Measurements from ENCODE around the gene PHLDA1. TPM values are rescaled to one million over a fixed set of nuclear protein-coding genes. Genes with fewer than 3 reads are reported as not detected.
A peak's percentile ranks its signal among the peaks of the same experiment; 100 is the strongest.

PHLDA1 gene
- total and polyA plus RNA-seq, 2 of the 13 experiments (the other 11 are each of a cell fraction or from before 2014, with no cell fraction given) = 33.8 to 41.0 TPM

DNA sequence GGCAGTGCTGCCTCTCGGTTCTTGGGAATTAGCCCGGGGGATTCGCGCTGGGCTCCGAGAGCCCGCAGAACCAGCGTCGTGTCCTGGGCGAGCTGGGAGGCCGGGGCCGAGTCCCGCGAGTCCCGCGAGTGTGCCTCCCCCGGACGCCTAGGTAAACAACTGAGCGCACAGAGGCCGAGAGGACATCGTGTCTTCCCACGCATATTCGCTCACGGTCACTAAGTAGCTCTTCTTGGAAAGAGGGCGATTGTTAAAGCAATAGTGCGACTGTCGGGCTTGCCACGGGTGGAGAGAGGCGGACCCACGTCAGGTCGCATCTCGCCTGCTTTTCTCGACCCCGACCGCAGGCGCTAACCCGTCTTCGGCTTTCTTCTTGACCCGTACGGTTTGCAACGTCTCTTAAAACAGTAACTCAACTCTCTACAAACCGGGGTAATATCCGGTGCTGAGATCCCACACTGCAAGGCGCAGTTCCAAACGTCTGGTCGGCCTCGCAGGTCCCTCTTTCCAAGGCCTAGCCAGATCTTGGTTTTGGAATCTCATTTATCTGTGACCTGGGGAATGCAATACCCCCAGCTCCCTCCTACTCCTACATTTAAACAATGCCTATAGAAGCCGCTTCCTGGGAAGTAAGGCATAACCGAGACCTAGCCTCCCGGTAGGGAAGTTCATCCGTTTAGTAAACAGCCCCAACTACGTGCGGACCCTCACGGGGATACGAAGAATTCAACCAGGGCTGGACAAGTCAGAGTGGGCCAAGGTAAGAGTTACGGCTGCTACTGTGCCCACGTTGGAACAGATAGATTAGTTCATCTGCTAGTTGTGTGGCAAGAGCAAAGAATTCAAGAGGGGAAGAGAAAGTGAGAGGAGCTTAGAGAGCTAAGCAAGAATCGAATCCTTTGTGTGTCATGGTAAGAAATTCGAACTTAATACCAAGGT lies 736 bp upstream of the PHLDA1 start:
- Histone ChIP-seq H4K20me1 (ENCODE audit: insufficient read depth, low read length) (peaks cover 6% of the 10 kb centered on the region), H3K79me2 (ENCODE audit: insufficient read depth, low read length) (peaks cover 54% of the 10 kb centered on the region), H3K27ac (ENCODE audit: extremely low read length, insufficient read depth, low read length) (peak overlapping the region; percentile 95), H3K9ac (ENCODE audit: insufficient read depth, low read depth, low read length) (peak overlapping the region; percentile 95), H3K4me2 (ENCODE audit: low read depth, low read length) (peak overlapping the region; percentile 83), H3K9me3 (ENCODE audit: low read length) (no peaks in the 10 kb centered on the region), H3K36me3 (replicated peaks in 1 of 2; ENCODE audit: control insufficient read depth in 1 of 2, insufficient read depth in 2 of 2, low read length in 2 of 2) (no peaks in the 10 kb centered on the region; a peak in 2 of 5 replicates), H2AFZ (ENCODE audit: low read length) (no peak overlapping the region), H3K27me3 (ENCODE audit: control insufficient read depth in 1 of 2, insufficient read depth in 2 of 2, low read length in 2 of 2) (peaks cover 0 to 3% of the 10 kb centered on the region in 2 experiments; a peak in 1 of 5 replicates), H3K4me3 (replicated peaks in 1 of 3; ENCODE audit: insufficient read depth in 1 of 3, low read depth in 2 of 3, low read length in 3 of 3) (peak overlapping the region; percentile 83 to 99 (median 97)), H3K4me1 (ENCODE audit: insufficient read depth, low read length) (peaks cover 50% of the 10 kb centered on the region)
- no TSS peak for BruUV-seq (replicated peaks)
- ATAC-seq (peak; percentile 23), FAIRE-seq (peak; percentile 85), DNase-seq (ENCODE audit: low spot score) (peak; percentile 70)
- intact Hi-C loops (cut with micrococcal nuclease; ENCODE audit: unreplicated experiment) (loop anchor here (5.0 kb wide), 2 partner anchors 130 to 265 kb away; no protein-coding TSS in a partner anchor), in situ Hi-C loops (cut with HindIII; ENCODE audit: extremely low pct_ligation_motif_present, low pct_unique_long_range_greater_than_20kb) (loop anchor here (5.0 kb wide), 2 partner anchors 405 to 520 kb away; partner anchors contain the start of gene KRR1)
- WGBS (ENCODE audit: low lambda C conversion rate) = 0% methylated on average over 32 of the region's 58 CpGs
- ChIA-PET CTCF (ENCODE audit: low intra/inter-chr PET ratio, low total read pairs) (interaction anchor here (1.2 to 1.8 kb wide), 2 partner anchors 409 to 505 kb away, joined by 6 read pairs; no protein-coding TSS in a partner anchor), POLR2A (interaction anchor here (0.6 to 5.9 kb wide), 69 partner anchors 8 to 731 kb away, joined by 3 to 88 read pairs (median 4); partner anchors contain the start of genes BBS10, KRR1 and NAP1L1)
- peak; percentile 21 for TF ChIP-seq ZNF777 (CRISPR knock-in tag; IDR thresholded peaks at IDR 0.05)
- TF ChIP-seq CBX2 (IDR thresholded peaks at IDR 0.05; ENCODE audit: low read depth, low read length) = no peak
- TF ChIP-seq CBX2 (CRISPR knock-in tag; IDR thresholded peaks at IDR 0.05; ENCODE audit: low read depth) = no peak
- TF ChIP-seq ASH2L (IDR thresholded peaks at IDR 0.05; ENCODE audit: insufficient read length, low read depth, low read length) = peak; percentile 57
- TF ChIP-seq FOXO1 (CRISPR knock-in tag; IDR thresholded peaks at IDR 0.05) = peak; percentile 36; the same call in 1 of the 2 replicates
- TF ChIP-seq ZNF780A (CRISPR knock-in tag; IDR thresholded peaks at IDR 0.05) = peak; percentile 38; the same call in 1 of the 2 replicates
- 0 out of 2 replicates have a peak, but pooled peaks have one; percentile 3 for TF ChIP-seq ZNF589 (CRISPR knock-in tag; conservative IDR thresholded peaks at IDR 0.05)
- 0 out of 2 replicates have a peak, but pooled peaks have one; percentile 73 for TF ChIP-seq NKX3-1 (CRISPR knock-in tag; IDR thresholded peaks at IDR 0.05)
- no peak for TF ChIP-seq SYNCRIP (IDR thresholded peaks at IDR 0.05; ENCODE audit: insufficient read depth, low read depth, low read length)
- TF ChIP-seq ZNF574 (CRISPR knock-in tag; IDR thresholded peaks at IDR 0.05) = no peak
- TF ChIP-seq ARID2 (CRISPR knock-in tag; IDR thresholded peaks at IDR 0.05; ENCODE audit: borderline replicate concordance) = peak; percentile 16; the same call in 1 of the 2 replicates
- 0 out of 2 replicates have a peak, but pooled peaks have one; percentile 11 for TF ChIP-seq CBFB (CRISPR knock-in tag; IDR thresholded peaks at IDR 0.05)
- TF ChIP-seq SKI (IDR thresholded peaks at IDR 0.05; ENCODE audit: partially characterized antibody) = peak; percentile 8
- peak; percentile 64; the same call in 1 of the 2 replicates for TF ChIP-seq SOX13 (IDR thresholded peaks at IDR 0.05)
- peak in 1 of 2 experiments; percentile 68; a peak in 1 of 4 replicates for TF ChIP-seq SOX13 (CRISPR knock-in tag; conservative IDR thresholded peaks at IDR 0.05 in 1 of 2, IDR thresholded peaks at IDR 0.05 in 1 of 2)
- peak; percentile 57 for TF ChIP-seq ZNF18 (CRISPR knock-in tag; IDR thresholded peaks at IDR 0.05; ENCODE audit: insufficient replicate concordance)
- peak; percentile 13 for TF ChIP-seq CEBPG (CRISPR knock-in tag; IDR thresholded peaks at IDR 0.05)
- TF ChIP-seq CHCHD3 (CRISPR knock-in tag; IDR thresholded peaks at IDR 0.05) = 0 out of 2 replicates have a peak, but pooled peaks have one; percentile 71
- TF ChIP-seq SSRP1 (CRISPR knock-in tag; IDR thresholded peaks at IDR 0.05) = peak; percentile 78
